Neural progenitor cell (in vitro differentiated cells): ENCODE results near the gene SCD.

ENCODE experiments used
- EZH2 ChIP-seq: fragments of 200-600 bp; sonication (generic); IDR thresholded peaks from 2 replicates; pipeline ENCODE4 v1.6.1; 2017; ENCODE audit warnings: antibody characterized with exemption, mild to moderate bottlenecking, moderate library complexity
- TF ChIP-seq, protein P1 (sequence below): fragments of 200-600 bp; sonication (generic); IDR thresholded peaks from 2 replicates; pipeline ENCODE4 v1.5.1; 2017; ENCODE audit warnings: antibody characterized with exemption, mild to moderate bottlenecking

DNA sequence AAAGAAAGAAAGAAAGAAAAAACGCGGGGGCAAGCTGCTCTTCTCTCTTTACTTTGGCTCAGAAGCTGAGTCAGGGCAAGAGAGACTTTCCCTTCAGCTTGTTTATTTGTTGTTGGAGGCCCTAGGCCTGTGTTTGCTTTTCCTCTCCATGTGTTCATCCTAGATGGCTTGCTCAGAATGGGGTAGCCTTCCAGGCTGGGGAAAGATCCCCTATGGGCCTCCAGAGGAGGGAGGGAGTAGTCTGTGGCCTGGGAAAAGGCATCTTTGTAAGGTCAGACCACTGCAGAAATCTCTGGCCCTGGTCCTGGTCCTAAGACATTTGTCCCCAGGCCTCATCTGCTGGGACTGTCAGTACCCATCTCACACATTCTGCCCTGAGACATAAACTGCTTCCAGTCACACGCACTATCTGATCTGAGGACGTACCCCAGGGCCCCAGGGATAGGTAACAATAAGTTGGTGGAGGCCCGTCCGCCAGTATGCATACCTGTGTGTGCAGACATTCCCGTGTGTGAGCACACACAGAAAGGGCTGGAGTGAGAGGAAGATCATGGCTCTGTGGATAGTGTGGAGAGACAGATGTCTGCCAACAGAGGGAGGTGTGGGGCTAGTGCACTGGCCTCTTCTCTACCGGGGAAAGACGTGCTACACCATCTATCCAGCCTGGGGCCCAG is 4.9 kb upstream of the SCD start:
- TF ChIP-seq, protein P1, sequence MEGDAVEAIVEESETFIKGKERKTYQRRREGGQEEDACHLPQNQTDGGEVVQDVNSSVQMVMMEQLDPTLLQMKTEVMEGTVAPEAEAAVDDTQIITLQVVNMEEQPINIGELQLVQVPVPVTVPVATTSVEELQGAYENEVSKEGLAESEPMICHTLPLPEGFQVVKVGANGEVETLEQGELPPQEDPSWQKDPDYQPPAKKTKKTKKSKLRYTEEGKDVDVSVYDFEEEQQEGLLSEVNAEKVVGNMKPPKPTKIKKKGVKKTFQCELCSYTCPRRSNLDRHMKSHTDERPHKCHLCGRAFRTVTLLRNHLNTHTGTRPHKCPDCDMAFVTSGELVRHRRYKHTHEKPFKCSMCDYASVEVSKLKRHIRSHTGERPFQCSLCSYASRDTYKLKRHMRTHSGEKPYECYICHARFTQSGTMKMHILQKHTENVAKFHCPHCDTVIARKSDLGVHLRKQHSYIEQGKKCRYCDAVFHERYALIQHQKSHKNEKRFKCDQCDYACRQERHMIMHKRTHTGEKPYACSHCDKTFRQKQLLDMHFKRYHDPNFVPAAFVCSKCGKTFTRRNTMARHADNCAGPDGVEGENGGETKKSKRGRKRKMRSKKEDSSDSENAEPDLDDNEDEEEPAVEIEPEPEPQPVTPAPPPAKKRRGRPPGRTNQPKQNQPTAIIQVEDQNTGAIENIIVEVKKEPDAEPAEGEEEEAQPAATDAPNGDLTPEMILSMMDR: peak; percentile 63
- no peak for TF ChIP-seq EZH2
